Kidney (tissue), 14 donors: ENCODE data around the gene KPNA1. TPM values are rescaled to one million over a fixed set of nuclear protein-coding genes. Genes with fewer than 3 reads are reported as not detected.

Experiments
- DNase-seq, 5 donors: peaks; one replicate each; pipeline ENCODE4 v3.0.0-alpha.2; 2013 to 2020
- FAIRE-seq: peaks from 2 replicates; lab custom pipeline; 2012; peaks lifted over from hg19 to GRCh38; lab: Jason Lieb, UNC
- H3K27ac ChIP-seq, 2 donors: one replicate each; pipeline ENCODE4 v1.7.0; 2013; ENCODE audit warnings: low read depth in 2 of 2, low read length in 2 of 2, inconsistent platforms in 1 of 2
- H3K27me3 ChIP-seq: one replicate; pipeline ENCODE4 v1.7.1; 2013; ENCODE audit warnings: low read length, inconsistent platforms; ENCODE audit not compliant: control insufficient read depth, insufficient read depth
- H3K36me3 ChIP-seq, 3 donors: one replicate each; pipeline versions ENCODE4 v1.7.0 to v1.7.1; 2013; ENCODE audit warnings: low read length in 3 of 3, control low read depth in 1 of 3, inconsistent platforms in 1 of 3; ENCODE audit not compliant: insufficient read depth in 3 of 3, control insufficient read depth in 2 of 3
- H3K4me1 ChIP-seq, 3 donors: one replicate each; pipeline versions ENCODE4 v1.7.0 to v1.7.1; 2013; ENCODE audit warnings: low read length in 3 of 3, inconsistent platforms in 1 of 3, low read depth in 1 of 3; ENCODE audit not compliant: control insufficient read depth in 2 of 3, insufficient read depth in 2 of 3
- H3K4me3 ChIP-seq, 3 donors: one replicate each; pipeline versions ENCODE4 v1.7.0 to v1.8.1; 2013; ENCODE audit warnings: low read length in 3 of 3, control low read depth in 1 of 3, inconsistent platforms in 1 of 3
- H3K9ac ChIP-seq, 3 donors: one replicate each; pipeline versions ENCODE4 v1.7.0 to v1.7.1; 2013; ENCODE audit warnings: low read length in 3 of 3, control low read depth in 1 of 3, inconsistent platforms in 1 of 3
- H3K9me3 ChIP-seq, 3 donors: one replicate each; pipeline versions ENCODE4 v1.7.0 to v1.7.1; 2013; ENCODE audit warnings: low read length in 3 of 3, control low read depth in 1 of 3, inconsistent platforms in 1 of 3; ENCODE audit not compliant: control insufficient read depth in 2 of 3, insufficient read depth in 1 of 3
- CTCF ChIP-seq: IDR thresholded peaks from 3 replicates; pipeline ENCODE4 v1.5.1; 2012; ENCODE audit warnings: mild to moderate bottlenecking, moderate library complexity, borderline replicate concordance; ENCODE audit not compliant: insufficient read depth; ENCODE audit errors: extremely low read depth
- intact Hi-C: fragments of 100-400 bp; cut with DNase I; formaldehyde crosslinking; loops from one replicate; pipeline ENCODE4 v1.11.1; 2022
- polyA plus RNA-seq: library from polyadenylated mRNA; stranded (reverse); fragments of 350-450 nt; fragmentation: Illumina TruSeq; extraction: RNeasy Lipid Tissue Mini Kit (QIAGEN cat#74804); gene quantifications from one replicate; pipeline ENCODE4 v1.2.3, GENCODE V29; 2014; ENCODE audit warnings: low read depth, low replicate concordance; ENCODE audit not compliant: insufficient read depth
- total RNA-seq: library from RNA; stranded (reverse); fragmentation: NEBNext Ultra II Directional; extraction: Animal tissue kit (Norgen Biotek cat#: 25700); gene quantifications from one replicate; pipeline ENCODE4 v1.2.1, GENCODE V29; 2021
- donor health status: control.
- donor health status: control.
- donor health status: control.
- donor health status: control.
- donor health status: control.
- donor health status: DM: yes; HTN: yes; CAD: no.
- donor health status: Normal renal cell carcinoma (clear cell type).

Gene KPNA1
- total and polyA plus RNA-seq, 2 donors from 2014 or later: 16.8 to 64.5 TPM

DNA sequence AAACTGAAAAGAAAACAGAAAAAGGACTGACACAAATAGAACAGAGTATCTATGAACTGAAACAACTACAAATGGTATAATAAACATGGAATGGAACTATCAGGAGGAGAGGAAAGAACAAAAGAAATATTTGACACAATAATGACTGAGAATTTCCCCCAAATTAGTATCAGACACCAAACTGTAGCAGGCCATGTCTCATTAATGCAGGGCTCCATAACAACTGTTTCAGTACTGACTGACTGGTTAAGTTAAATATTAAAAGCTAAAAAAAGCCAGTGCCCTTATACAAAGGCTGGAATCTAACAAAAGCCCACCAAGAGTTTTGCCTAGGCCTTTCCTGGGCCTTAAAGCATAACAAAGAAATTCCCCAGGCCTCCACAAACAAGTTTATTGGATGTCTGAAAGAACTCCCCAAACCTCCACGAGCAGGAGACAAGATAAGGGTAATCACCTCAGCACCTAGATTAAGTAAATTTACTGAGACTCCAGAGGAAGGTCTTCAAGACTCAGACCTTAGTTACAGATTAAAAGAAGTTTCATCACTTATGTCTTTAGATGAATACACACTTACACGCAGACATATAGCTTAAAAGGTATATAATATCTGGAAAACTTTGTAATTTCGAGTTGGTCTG lies 45.7 kb downstream of the KPNA1 start:
- FAIRE-seq: no peak
- no peaks in the 10 kb centered on the region for H3K36me3 ChIP-seq
- no peak for TF ChIP-seq CTCF
- peak in 2 of 5 donors; percentile 3 to 7 for DNase-seq
- H3K4me1 ChIP-seq: peaks cover 0 to 19% (median 0%) of the 10 kb centered on the region in 3 donors
- no peak overlapping the region for H3K27ac ChIP-seq
- H3K27me3 ChIP-seq: no peaks in the 10 kb centered on the region
- intact Hi-C loops: no loop called here
- no peak overlapping the region for H3K9ac ChIP-seq
- no peaks in the 10 kb centered on the region for H3K9me3 ChIP-seq
- H3K4me3 ChIP-seq: peak overlapping the region in 1 of 3 donors; percentile 1

DNA sequence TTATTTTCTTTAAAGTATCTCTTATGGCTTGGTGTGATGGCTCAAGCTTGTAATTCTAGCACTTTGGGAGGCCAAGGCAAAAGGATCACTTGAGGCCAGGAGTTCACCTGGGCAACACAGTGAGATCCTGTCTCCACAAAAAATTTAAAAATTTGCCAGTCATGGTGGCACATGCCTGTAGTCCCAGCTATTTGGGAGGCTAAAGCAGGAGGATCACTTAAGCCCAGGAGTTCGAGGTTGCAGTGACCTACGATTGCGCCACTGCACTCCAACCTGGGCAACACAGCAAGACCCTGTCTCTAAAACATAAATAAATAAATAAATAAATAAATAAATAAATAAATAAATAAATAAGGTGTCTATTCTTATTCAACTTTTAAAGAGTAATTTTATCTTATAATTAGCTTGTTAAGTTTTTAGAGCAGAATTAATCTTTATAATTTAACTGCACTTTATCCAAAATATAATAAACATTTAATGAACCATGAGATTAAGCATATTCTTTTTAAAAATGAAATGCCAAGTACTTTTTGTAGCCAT lies 48.0 kb downstream of the KPNA1 start:
- Histone ChIP-seq H3K27ac (no peak overlapping the region), H3K27me3 (no peaks in the 10 kb centered on the region), H3K4me1 (peaks cover 0 to 19% (median 0%) of the 10 kb centered on the region in 3 donors), H3K4me3 (no peak overlapping the region), H3K9ac (no peak overlapping the region), H3K9me3 (no peaks in the 10 kb centered on the region), H3K36me3 (no peaks in the 10 kb centered on the region)
- FAIRE-seq (no peak), DNase-seq (no peak)
- TF ChIP-seq CTCF: no peak
- intact Hi-C loops: no loop called here

DNA sequence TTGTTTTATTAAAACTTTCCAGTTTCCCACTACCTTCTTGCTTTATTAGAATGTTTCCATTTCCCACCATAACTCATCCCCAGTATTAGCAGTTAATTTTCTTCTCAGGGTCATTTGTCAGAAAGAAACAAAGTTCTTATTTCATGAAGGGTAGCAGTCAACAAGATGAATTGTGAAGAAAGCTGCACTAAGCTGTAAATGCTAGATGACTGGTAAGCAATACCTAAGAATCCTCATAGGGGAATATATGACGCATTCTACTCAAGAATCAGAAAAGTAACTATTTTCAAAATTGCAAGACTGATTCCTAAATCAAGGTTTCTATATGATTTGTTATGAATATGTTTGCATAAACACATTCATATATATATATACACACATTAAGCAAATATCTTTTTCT lies 50.1 kb downstream of the KPNA1 start:
- Histone ChIP-seq H3K4me1 (peaks cover 0 to 18% (median 0%) of the 10 kb centered on the region in 3 donors), H3K36me3 (peaks cover 0 to under 1% (median 0%) of the 10 kb centered on the region in 3 donors), H3K9me3 (no peaks in the 10 kb centered on the region), H3K27me3 (no peaks in the 10 kb centered on the region), H3K9ac (no peak overlapping the region), H3K4me3 (no peak overlapping the region), H3K27ac (no peak overlapping the region)
- TF ChIP-seq CTCF: no peak
- FAIRE-seq: no peak
- intact Hi-C loops: no loop called here
- no peak for DNase-seq
